Left ventricle myocardium inferior (tissue), 1 donor: ENCODE measurements around the gene NT5C1B. TPM values are rescaled to one million over a fixed set of nuclear protein-coding genes. Genes with fewer than 3 reads are reported as not detected.

Experiments
- DNase-seq: peaks from one replicate; pipeline ENCODE4 v3.0.0-alpha.2; 2020
- H3K27ac ChIP-seq: fragments of 200-600 bp; replicated peaks from 2 replicates; pipeline ENCODE4 v1.8.0; 2021
- H3K27me3 ChIP-seq: fragments of 200-600 bp; 2 replicates; pipeline ENCODE4 v1.8.0; 2021; ENCODE audit warnings: low read depth
- H3K36me3 ChIP-seq: fragments of 200-600 bp; 2 replicates; pipeline ENCODE4 v1.8.0; 2021
- H3K4me1 ChIP-seq: fragments of 200-600 bp; 2 replicates; pipeline ENCODE4 v1.8.0; 2021
- H3K4me3 ChIP-seq: fragments of 200-600 bp; 2 replicates; pipeline ENCODE4 v1.8.0; 2021; ENCODE audit warnings: mild to moderate bottlenecking, moderate library complexity
- H3K9me3 ChIP-seq: fragments of 200-600 bp; replicated peaks from 2 replicates; pipeline ENCODE4 v1.8.0; 2021
- CTCF ChIP-seq: fragments of 200-600 bp; IDR thresholded peaks from 2 replicates; pipeline ENCODE4 v1.8.0; 2021; ENCODE audit warnings: antibody characterized with exemption, mild to moderate bottlenecking, borderline replicate concordance
- intact Hi-C: fragments of 100-400 bp; cut with micrococcal nuclease; formaldehyde crosslinking; loops from one replicate; pipeline ENCODE4 v1.11.0; 2022
- total RNA-seq: library from RNA; stranded (reverse); fragmentation: NEBNext Ultra II Directional; extraction: Animal tissue kit (Norgen Biotek cat#: 25700); gene quantifications from one replicate; pipeline ENCODE4 v1.2.1, GENCODE V29; 2021
- donor health status: DM: no; HTN: yes; CAD: no; lungs with severe emphysema.

NT5C1B gene
- total RNA-seq, 1 donor from 2014 or later = not detected

GRCh38 chr2:18522484-18523146 lies 66.8 kb downstream of the NT5C1B start:
- Histone ChIP-seq H3K27me3 (no peaks in the 10 kb centered on the region), H3K9me3 (no peaks in the 10 kb centered on the region), H3K27ac (peak overlapping the region; percentile 64), H3K4me3 (no peak overlapping the region), H3K4me1 (peaks cover 63% of the 10 kb centered on the region), H3K36me3 (no peaks in the 10 kb centered on the region)
- TF ChIP-seq CTCF = no peak
- intact Hi-C loops = loop anchor here (10.0 kb wide), 1 partner anchor 222 kb away; no protein-coding TSS in a partner anchor
- no peak for DNase-seq

DNA sequence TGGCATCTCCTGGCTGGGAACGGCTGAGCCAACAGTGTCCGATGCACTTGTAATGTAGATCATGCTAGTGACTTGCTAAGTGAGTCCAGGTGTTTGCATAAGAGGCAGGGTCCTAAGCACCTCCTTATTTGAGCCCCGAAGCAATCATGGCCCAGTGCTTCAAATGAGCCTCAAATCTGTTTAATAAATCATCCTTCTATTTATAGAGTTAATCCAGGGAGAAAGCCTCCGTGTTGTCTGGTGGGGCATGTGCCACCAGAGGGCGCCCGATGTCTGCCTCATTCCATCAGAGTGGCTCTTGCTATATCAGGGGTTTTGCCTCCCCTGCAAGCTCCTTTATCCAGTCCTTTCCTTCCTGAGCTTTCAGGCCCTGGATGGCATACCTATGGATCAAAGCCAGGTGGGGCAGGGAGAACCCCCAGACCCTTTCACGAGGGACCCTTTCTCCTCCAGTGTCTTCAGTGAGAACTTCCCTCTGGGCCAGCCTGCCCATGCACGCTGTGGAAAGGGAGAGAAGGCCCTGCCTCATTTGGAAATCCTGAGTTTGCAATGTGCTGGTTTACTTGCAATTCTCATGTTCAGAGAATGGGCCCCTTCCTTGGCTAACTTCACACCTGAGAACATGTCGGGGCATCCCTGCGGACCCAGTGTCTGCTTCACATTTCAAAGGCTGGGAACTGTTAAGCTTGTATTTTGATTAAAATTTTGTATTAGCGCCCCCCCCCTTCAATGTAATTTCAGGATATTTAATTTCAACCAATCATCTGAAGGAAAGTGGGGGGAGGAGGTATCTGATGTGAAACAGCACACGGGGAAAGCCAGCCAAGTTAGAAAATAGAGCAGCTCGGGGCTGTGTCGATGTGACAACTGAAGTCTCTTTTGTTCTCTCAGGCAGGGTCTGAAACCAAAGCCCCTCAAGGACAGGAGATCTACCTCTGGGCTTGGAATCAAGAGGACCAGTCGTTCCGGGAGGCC lies 68.6 kb downstream of the NT5C1B start:
- H3K4me1 ChIP-seq = peaks cover 44% of the 10 kb centered on the region
- H3K27me3 ChIP-seq = no peaks in the 10 kb centered on the region
- no peaks in the 10 kb centered on the region for H3K9me3 ChIP-seq
- H3K4me3 ChIP-seq = peak overlapping the region; percentile 45
- H3K36me3 ChIP-seq = no peaks in the 10 kb centered on the region
- intact Hi-C loops = loop anchor here (10.0 kb wide), 1 partner anchor 224 kb away; no protein-coding TSS in a partner anchor
- TF ChIP-seq CTCF = peak; percentile 92
- H3K27ac ChIP-seq = peak overlapping the region; percentile 64
- peak; percentile 88 for DNase-seq

GRCh38 chr2:18519914-18520450 lies 69.4 kb downstream of the NT5C1B start:
- no peak for DNase-seq
- Histone ChIP-seq H3K9me3 (no peaks in the 10 kb centered on the region), H3K4me3 (no peak overlapping the region), H3K27me3 (no peaks in the 10 kb centered on the region), H3K4me1 (peaks cover 44% of the 10 kb centered on the region), H3K27ac (peak overlapping the region; percentile 64), H3K36me3 (no peaks in the 10 kb centered on the region)
- intact Hi-C loops = loop anchor here (10.0 kb wide), 1 partner anchor 225 kb away; no protein-coding TSS in a partner anchor
- no peak for TF ChIP-seq CTCF

DNA sequence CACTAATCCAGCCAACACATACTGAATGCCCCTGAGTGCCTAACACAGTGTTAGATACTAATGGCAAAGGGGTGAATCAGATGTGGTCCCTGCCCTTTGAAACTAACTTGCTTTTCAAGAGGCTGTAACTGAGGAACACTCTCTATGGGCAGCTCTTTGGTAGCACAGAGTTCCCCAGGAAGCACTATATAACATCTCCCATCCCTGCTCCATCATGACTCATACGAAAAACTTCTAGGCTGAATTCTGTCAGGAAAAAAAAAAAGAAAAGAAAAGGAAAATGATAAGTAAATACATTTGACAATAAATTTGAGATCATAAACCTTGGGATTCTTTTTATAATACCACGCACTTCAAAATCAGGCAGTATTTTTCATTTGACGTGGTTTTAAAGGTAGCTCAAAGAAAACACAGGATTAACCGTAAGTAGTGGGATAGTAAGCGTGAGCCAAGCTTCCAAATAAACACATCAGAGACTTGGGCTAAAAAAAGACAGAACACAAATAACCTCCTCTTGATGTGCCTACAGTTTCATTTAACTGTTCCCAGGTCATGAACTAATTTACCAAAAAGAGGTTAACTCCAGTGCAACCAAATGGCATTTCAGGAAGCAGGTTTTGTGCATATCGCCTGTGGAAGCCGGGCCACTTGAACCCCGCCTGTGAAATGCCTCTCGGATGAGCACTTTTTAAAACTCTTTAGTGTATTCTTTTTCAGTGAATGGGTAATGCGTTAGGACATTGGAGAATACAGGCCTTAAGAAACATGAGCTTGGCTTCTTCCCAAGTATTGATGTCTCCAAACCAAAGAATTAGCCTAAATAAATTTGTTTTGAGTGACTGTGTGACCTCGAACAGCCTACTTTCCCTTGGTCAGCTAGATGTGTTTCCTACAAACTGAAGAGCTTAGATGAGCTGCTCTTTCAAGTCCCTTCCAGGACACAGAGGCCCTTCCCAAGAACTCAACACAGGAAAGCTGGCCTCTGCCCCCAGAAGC lies 71.0 kb downstream of the NT5C1B start:
- Histone ChIP-seq H3K36me3 (no peaks in the 10 kb centered on the region), H3K4me1 (peaks cover 38% of the 10 kb centered on the region), H3K27me3 (no peaks in the 10 kb centered on the region), H3K27ac (peak overlapping the region; percentile 50), H3K9me3 (no peaks in the 10 kb centered on the region), H3K4me3 (no peak overlapping the region)
- no peak for DNase-seq
- intact Hi-C loops = no loop called here
- TF ChIP-seq CTCF = no peak

GRCh38 chr2:18517386-18517785 lies 72.0 kb downstream of the NT5C1B start:
- H3K36me3 ChIP-seq = no peaks in the 10 kb centered on the region
- H3K9me3 ChIP-seq = no peaks in the 10 kb centered on the region
- no peak for DNase-seq
- no peak for TF ChIP-seq CTCF
- no peak overlapping the region for H3K27ac ChIP-seq
- intact Hi-C loops = no loop called here
- H3K4me3 ChIP-seq = no peak overlapping the region
- H3K27me3 ChIP-seq = no peaks in the 10 kb centered on the region
- peaks cover 38% of the 10 kb centered on the region for H3K4me1 ChIP-seq
